Peyer's patch (tissue), 4 donors: ENCODE data around the gene MPZL3. TPM values are rescaled to one million over a fixed set of nuclear protein-coding genes. Genes with fewer than 3 reads are reported as not detected.

Experiments
- DNase-seq, 3 donors: peaks; one replicate each; pipeline ENCODE4 v3.0.0-alpha.2; 2017 to 2019
- H3K27ac ChIP-seq, 4 donors: fragments of 200-600 bp; sonication (generic); one replicate each; pipeline ENCODE4 v1.5.1; 2016 to 2019
- H3K27me3 ChIP-seq, 2 donors: fragments of 200-600 bp; sonication (generic); one replicate each; pipeline ENCODE4 v1.5.1; 2019
- H3K36me3 ChIP-seq, 3 donors: fragments of 200-600 bp; sonication (generic); one replicate each; pipeline ENCODE4 v1.5.1; 2016 to 2019
- H3K4me1 ChIP-seq, 4 donors: fragments of 200-600 bp; sonication (generic); one replicate each; pipeline ENCODE4 v1.5.1; 2016 to 2019
- H3K4me3 ChIP-seq, 4 donors: fragments of 200-600 bp; sonication (generic); 1 replicate in 3 of 4; 2 replicates in 1 of 4; pipeline ENCODE4 v1.5.1; 2016 to 2019; ENCODE audit warnings: mild to moderate bottlenecking in 1 of 4
- H3K9me3 ChIP-seq, 4 donors: fragments of 200-600 bp; sonication (generic); one replicate each; pipeline ENCODE4 v1.5.1; 2016 to 2019; ENCODE audit warnings: mild to moderate bottlenecking in 1 of 4
- CTCF ChIP-seq, 6 experiments: fragments of 450-650 bp in 4 of 6; fragments of 200-600 bp in 2 of 6; sonication (generic) in 1 of 6; IDR thresholded peaks; one replicate each; pipeline ENCODE4 v1.5.1; 2017 to 2019; ENCODE audit warnings: antibody characterized with exemption in 6 of 6, mild to moderate bottlenecking in 3 of 6, moderate library complexity in 1 of 6
- POLR2A ChIP-seq, 2 donors: fragments of 450-650 bp; IDR thresholded peaks; one replicate each; pipeline ENCODE4 v1.5.1; 2017; ENCODE audit warnings: antibody characterized with exemption in 2 of 2, mild to moderate bottlenecking in 2 of 2, moderate library complexity in 2 of 2
- total RNA-seq, 4 donors: library from RNA; depleted of rRNA; stranded (reverse); fragments of >200 nt; gene quantifications; one replicate each; pipeline ENCODE4 v1.1.0, GENCODE V29; 2016

Gene MPZL3
- total RNA-seq, 4 donors from 2014 or later, result 0.83 to 15.4 (median 7.8) TPM

- Histone ChIP-seq H3K27me3 (no peaks in the 10 kb centered on the region), H3K27ac (no peak overlapping the region), H3K9me3 (no peaks in the 10 kb centered on the region), H3K36me3 (no peaks in the 10 kb centered on the region), H3K4me3 (no peak overlapping the region), H3K4me1 (peaks cover 0 to 13% (median 0%) of the 10 kb centered on the region in 4 donors)
- TF ChIP-seq CTCF (IDR thresholded peaks at IDR 0.05) (peak in 4 of 6 experiments; percentile 16 to 25 (median 20)), POLR2A (IDR thresholded peaks at IDR 0.05) (no peak)
- no peak for DNase-seq
Measured at GRCh38 chr11:118258410-118258809, 6.2 kb upstream of the MPZL3 start.

GRCh38 chr11:118252688-118253087, 523 bp upstream of the MPZL3 start:
- Histone ChIP-seq H3K27ac (peak overlapping the region; percentile 82 to 95 (median 83)), H3K4me3 (peak overlapping the region; percentile 52 to 85 (median 72)), H3K4me1 (peaks cover 0 to 7% (median 2%) of the 10 kb centered on the region in 4 donors), H3K9me3 (no peaks in the 10 kb centered on the region), H3K27me3 (no peaks in the 10 kb centered on the region), H3K36me3 (no peaks in the 10 kb centered on the region)
- DNase-seq, result no peak
- TF ChIP-seq CTCF (IDR thresholded peaks at IDR 0.05), result no peak
- no peak for TF ChIP-seq POLR2A (IDR thresholded peaks at IDR 0.05)

- Histone ChIP-seq H3K27ac (peak overlapping the region in 2 of 4 donors; percentile 25 to 55), H3K4me1 (peaks cover 0 to 2% (median 0%) of the 10 kb centered on the region in 4 donors), H3K36me3 (no peaks in the 10 kb centered on the region), H3K9me3 (no peaks in the 10 kb centered on the region), H3K4me3 (no peak overlapping the region), H3K27me3 (no peaks in the 10 kb centered on the region)
- no peak for DNase-seq
- TF ChIP-seq CTCF (IDR thresholded peaks at IDR 0.05), result peak in 1 of 6 experiments; percentile 6
- TF ChIP-seq POLR2A (IDR thresholded peaks at IDR 0.05), result no peak
Measured at GRCh38 chr11:118247041-118247440, 5.1 kb downstream of the MPZL3 start.

- DNase-seq, result no peak
- no peaks in the 10 kb centered on the region for H3K27me3 ChIP-seq
- no peak overlapping the region for H3K4me3 ChIP-seq
- no peaks in the 10 kb centered on the region for H3K36me3 ChIP-seq
- H3K9me3 ChIP-seq, result no peaks in the 10 kb centered on the region
- no peak for TF ChIP-seq CTCF (IDR thresholded peaks at IDR 0.05)
- TF ChIP-seq POLR2A (IDR thresholded peaks at IDR 0.05), result no peak
- H3K4me1 ChIP-seq, result peaks cover 0 to 12% (median 2%) of the 10 kb centered on the region in 4 donors
- H3K27ac ChIP-seq, result peak overlapping the region in 1 of 4 donors; percentile 48
Measured at GRCh38 chr11:118245936-118246562, 6.1 kb downstream of the MPZL3 start.

- TF ChIP-seq POLR2A (IDR thresholded peaks at IDR 0.05) (no peak), CTCF (IDR thresholded peaks at IDR 0.05) (no peak)
- H3K27ac ChIP-seq, result no peak overlapping the region
- H3K27me3 ChIP-seq, result no peaks in the 10 kb centered on the region
- no peak overlapping the region for H3K4me3 ChIP-seq
- peaks cover 0 to 19% (median 3%) of the 10 kb centered on the region in 4 donors for H3K4me1 ChIP-seq
- no peaks in the 10 kb centered on the region for H3K36me3 ChIP-seq
- no peak for DNase-seq
- no peaks in the 10 kb centered on the region for H3K9me3 ChIP-seq
Measured at GRCh38 chr11:118243993-118244762, 8.0 kb downstream of the MPZL3 start.
